ENCODE results near the gene SERINC1. TPM values are rescaled to one million over a fixed set of nuclear protein-coding genes. Genes with fewer than 3 reads are reported as not detected.
"Not testable (repeated sequence)": the region's sequence is repeated elsewhere in the genome, so short reads cannot be mapped to it uniquely, and the experiment has no call there.

SERINC1 gene
- total RNA-seq, 1 experiment from 2014 or later, result 31.3 TPM

DNA sequence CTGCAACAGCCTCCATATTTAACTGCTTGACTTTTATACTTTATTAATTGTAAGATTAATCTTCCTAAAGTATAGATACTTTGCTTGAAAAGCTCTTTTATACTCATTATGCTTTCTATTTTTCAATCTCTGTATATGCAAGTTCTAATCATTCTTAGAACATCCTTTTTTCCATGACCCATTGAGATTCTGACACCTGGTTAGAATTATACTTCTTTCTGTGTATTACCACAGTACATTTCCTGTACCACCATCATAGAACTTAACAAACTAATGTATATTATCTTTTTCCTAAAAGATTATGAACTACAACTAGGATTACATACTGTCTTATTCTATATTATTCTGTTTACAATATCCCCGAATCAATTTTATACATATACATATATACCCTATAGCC, 13.5 kb downstream of the SERINC1 start:
- Mint-ChIP-seq H3K27ac (no peak overlapping the region), H3K4me1 (peaks cover 21% of the 10 kb centered on the region), H3K9me3 (no peaks in the 10 kb centered on the region), H3K27me3 (ENCODE audit: low read depth) (no peaks in the 10 kb centered on the region), H3K4me3 (no peak overlapping the region), H3K36me3 (peaks cover 15% of the 10 kb centered on the region)
- POLR2A ChIA-PET, result no interaction called here
- CTCF ChIA-PET, result no interaction called here
- ATAC-seq, result no peak
- no peak for DNase-seq (ENCODE audit: low spot score)
- TF ChIP-seq MXD4 (CRISPR knock-in tag; IDR thresholded peaks at IDR 0.05; ENCODE audit: borderline replicate concordance), result no peak

DNA sequence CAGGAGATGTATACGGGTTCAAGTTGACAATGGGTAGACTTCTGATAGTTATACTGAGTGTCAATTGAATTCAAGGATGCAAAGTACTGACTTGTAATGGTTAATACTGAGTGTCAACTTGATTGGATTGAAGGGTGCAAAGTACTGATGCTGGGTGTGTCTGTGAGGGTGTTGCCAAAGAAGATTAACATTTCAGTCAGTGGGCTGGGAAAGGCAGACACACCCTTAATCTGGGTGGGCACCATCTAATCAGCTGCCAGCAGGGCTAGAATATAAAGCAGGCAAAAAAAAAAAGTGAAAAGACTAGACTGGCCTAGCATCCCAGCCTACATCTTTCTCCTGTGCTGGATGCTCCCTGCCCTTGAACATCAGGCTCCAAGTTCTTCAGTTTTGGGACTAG, 16.5 kb downstream of the SERINC1 start:
- H3K27me3 Mint-ChIP-seq (ENCODE audit: low read depth); H3K27ac Mint-ChIP-seq; ATAC-seq; DNase-seq (ENCODE audit: low spot score); H3K4me3 Mint-ChIP-seq; CTCF ChIA-PET; POLR2A ChIA-PET; H3K9me3 Mint-ChIP-seq: not testable (repeated sequence)
- peaks cover 18% of the 10 kb centered on the region for H3K4me1 Mint-ChIP-seq
- peaks cover 26% of the 10 kb centered on the region for H3K36me3 Mint-ChIP-seq

DNA sequence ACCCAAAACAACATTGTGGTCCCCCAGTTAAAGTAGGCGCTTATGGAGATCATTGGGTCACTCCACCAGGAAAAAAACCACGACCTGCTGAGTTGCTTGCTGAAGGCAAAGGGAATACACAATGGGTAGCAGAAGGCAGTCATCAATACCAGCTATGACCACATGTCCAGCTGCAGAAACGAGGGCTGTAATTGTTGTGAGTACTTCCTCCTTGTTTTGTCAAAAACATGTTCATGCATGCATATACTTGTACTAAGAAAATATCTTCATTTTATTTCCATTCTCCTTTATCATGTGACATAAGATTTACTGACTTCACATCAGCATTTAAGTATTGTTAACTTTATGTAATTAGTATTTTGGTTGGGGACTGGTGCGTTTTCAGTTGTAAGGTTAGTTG, 16.9 kb downstream of the SERINC1 start:
- Mint-ChIP-seq H3K4me3 (no peak overlapping the region), H3K9me3 (no peaks in the 10 kb centered on the region), H3K4me1 (peaks cover 18% of the 10 kb centered on the region), H3K27me3 (ENCODE audit: low read depth) (no peaks in the 10 kb centered on the region), H3K36me3 (peaks cover 26% of the 10 kb centered on the region), H3K27ac (no peak overlapping the region)
- ATAC-seq (no peak), DNase-seq (ENCODE audit: low spot score) (no peak)
- TF ChIP-seq, protein P1, sequence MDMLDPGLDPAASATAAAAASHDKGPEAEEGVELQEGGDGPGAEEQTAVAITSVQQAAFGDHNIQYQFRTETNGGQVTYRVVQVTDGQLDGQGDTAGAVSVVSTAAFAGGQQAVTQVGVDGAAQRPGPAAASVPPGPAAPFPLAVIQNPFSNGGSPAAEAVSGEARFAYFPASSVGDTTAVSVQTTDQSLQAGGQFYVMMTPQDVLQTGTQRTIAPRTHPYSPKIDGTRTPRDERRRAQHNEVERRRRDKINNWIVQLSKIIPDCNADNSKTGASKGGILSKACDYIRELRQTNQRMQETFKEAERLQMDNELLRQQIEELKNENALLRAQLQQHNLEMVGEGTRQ (CRISPR knock-in tag; IDR thresholded peaks at IDR 0.05), result no peak
- TF ChIP-seq ZBTB21 (CRISPR knock-in tag; IDR thresholded peaks at IDR 0.05; ENCODE audit: borderline replicate concordance), result no peak
- no peak for TF ChIP-seq ZNF138 (CRISPR knock-in tag; conservative IDR thresholded peaks at IDR 0.05)
- TF ChIP-seq, protein P2, sequence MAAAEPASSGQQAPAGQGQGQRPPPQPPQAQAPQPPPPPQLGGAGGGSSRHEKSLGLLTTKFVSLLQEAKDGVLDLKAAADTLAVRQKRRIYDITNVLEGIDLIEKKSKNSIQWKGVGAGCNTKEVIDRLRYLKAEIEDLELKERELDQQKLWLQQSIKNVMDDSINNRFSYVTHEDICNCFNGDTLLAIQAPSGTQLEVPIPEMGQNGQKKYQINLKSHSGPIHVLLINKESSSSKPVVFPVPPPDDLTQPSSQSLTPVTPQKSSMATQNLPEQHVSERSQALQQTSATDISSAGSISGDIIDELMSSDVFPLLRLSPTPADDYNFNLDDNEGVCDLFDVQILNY (CRISPR knock-in tag; IDR thresholded peaks at IDR 0.05), result no peak
- TF ChIP-seq, protein P3, sequence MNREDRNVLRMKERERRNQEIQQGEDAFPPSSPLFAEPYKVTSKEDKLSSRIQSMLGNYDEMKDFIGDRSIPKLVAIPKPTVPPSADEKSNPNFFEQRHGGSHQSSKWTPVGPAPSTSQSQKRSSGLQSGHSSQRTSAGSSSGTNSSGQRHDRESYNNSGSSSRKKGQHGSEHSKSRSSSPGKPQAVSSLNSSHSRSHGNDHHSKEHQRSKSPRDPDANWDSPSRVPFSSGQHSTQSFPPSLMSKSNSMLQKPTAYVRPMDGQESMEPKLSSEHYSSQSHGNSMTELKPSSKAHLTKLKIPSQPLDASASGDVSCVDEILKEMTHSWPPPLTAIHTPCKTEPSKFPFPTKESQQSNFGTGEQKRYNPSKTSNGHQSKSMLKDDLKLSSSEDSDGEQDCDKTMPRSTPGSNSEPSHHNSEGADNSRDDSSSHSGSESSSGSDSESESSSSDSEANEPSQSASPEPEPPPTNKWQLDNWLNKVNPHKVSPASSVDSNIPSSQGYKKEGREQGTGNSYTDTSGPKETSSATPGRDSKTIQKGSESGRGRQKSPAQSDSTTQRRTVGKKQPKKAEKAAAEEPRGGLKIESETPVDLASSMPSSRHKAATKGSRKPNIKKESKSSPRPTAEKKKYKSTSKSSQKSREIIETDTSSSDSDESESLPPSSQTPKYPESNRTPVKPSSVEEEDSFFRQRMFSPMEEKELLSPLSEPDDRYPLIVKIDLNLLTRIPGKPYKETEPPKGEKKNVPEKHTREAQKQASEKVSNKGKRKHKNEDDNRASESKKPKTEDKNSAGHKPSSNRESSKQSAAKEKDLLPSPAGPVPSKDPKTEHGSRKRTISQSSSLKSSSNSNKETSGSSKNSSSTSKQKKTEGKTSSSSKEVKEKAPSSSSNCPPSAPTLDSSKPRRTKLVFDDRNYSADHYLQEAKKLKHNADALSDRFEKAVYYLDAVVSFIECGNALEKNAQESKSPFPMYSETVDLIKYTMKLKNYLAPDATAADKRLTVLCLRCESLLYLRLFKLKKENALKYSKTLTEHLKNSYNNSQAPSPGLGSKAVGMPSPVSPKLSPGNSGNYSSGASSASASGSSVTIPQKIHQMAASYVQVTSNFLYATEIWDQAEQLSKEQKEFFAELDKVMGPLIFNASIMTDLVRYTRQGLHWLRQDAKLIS (CRISPR knock-in tag; IDR thresholded peaks at IDR 0.05; ENCODE audit: borderline replicate concordance), result no peak
- TF ChIP-seq MYBL2 (CRISPR knock-in tag; IDR thresholded peaks at IDR 0.05), result no peak
- TF ChIP-seq PRRX2 (CRISPR knock-in tag; IDR thresholded peaks at IDR 0.05), result no peak
- TF ChIP-seq, protein P4, sequence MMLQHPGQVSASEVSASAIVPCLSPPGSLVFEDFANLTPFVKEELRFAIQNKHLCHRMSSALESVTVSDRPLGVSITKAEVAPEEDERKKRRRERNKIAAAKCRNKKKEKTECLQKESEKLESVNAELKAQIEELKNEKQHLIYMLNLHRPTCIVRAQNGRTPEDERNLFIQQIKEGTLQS (CRISPR knock-in tag; conservative IDR thresholded peaks at IDR 0.05), result no peak
- TF ChIP-seq CREB1 (CRISPR knock-in tag; IDR thresholded peaks at IDR 0.05), result no peak
- TF ChIP-seq ZNF671 (CRISPR knock-in tag; IDR thresholded peaks at IDR 0.05), result no peak
- no peak for TF ChIP-seq TEAD4 (CRISPR knock-in tag; IDR thresholded peaks at IDR 0.05)
- no peak for TF ChIP-seq NR3C1 (CRISPR knock-in tag; conservative IDR thresholded peaks at IDR 0.05; ENCODE audit: low read depth)
- ChIA-PET POLR2A (no interaction called here), CTCF (no interaction called here)

DNA sequence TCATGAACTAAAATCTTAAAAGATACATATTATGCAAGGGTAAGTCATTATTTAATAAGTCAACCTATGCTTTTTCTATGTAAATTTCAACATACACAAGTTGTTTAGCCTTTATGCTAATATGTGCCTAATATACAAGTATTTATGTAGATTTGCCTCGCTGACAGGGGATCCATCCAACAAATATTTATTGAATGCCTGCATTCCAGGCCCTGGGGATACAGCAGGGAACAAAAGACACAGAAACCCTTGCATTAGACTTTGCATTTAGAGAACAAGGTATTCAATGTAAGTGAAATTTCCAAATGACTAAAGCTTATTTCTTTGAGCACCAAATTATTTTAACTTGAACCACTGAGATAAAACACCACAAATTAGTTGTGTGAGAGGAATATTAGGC, 19.1 kb downstream of the SERINC1 start:
- Mint-ChIP-seq H3K4me1 (peaks cover 11% of the 10 kb centered on the region), H3K4me3 (no peak overlapping the region), H3K27ac (no peak overlapping the region), H3K9me3 (no peaks in the 10 kb centered on the region), H3K36me3 (peaks cover 30% of the 10 kb centered on the region), H3K27me3 (ENCODE audit: low read depth) (no peaks in the 10 kb centered on the region)
- ATAC-seq (0 out of 2 replicates have a peak, but pooled peaks have one; percentile 28), DNase-seq (ENCODE audit: low spot score) (no peak)
- TF ChIP-seq, protein P4 (CRISPR knock-in tag; conservative IDR thresholded peaks at IDR 0.05), result no peak
- ChIA-PET CTCF (interaction anchor here (1.1 kb wide), 1 partner anchor 53 kb away, joined by 3 read pairs; the partner anchor contains the start of gene HSF2), POLR2A (no interaction called here)

All from WTC11 (cell line).